K562 (cell line): ENCODE measurements around the gene JAKMIP1. TPM values are rescaled to one million over a fixed set of nuclear protein-coding genes. Genes with fewer than 3 reads are reported as not detected.

ENCODE experiments used
- ATAC-seq: fragments of 200-7000 bp; cut with Tn5 transposase; 3 replicates; pipeline ENCODE4 v1.9.1; 2020; ENCODE audit warnings: moderate library complexity
- BruUV-seq: library from RNA; stranded (reverse); fragments of 400-500 nt; replicated peaks from 2 replicates; lab custom pipeline; 2021; lab: Mats Ljungman, UMichigan
- CTCF ChIA-PET: fragments of 300-600 bp; formaldehyde crosslinking; extraction: SDS; loops from one replicate; lab custom pipeline; 2021; ENCODE audit warnings: low intra/inter-chr PET ratio; lab: Yijun Ruan, JAX
- POLR2A ChIA-PET: fragments of 300-600, 350-650 bp; sonication (Branson Sonifier 250); formaldehyde crosslinking; extraction: SDS; loops from one replicate; lab custom pipeline; 2021; ENCODE audit warnings: antibody characterized with exemption, inconsistent platforms; lab: Yijun Ruan, JAX
- DNase-seq, 4 experiments: peaks; one replicate each; pipeline versions ENCODE4 v3.0.0 to v3.0.0-alpha.2; 2011 to 2018; ENCODE audit warnings: low spot score in 3 of 4, mixed read lengths in 3 of 4; ENCODE audit errors: extremely low read depth in 1 of 4
- FAIRE-seq: peaks from 2 replicates; lab custom pipeline; 2011; peaks lifted over from hg19 to GRCh38; lab: Jason Lieb, UNC
- H2AFZ ChIP-seq: 2 replicates; pipeline ENCODE4 v1.6.0; 2011; ENCODE audit warnings: low read depth, low read length, control low read depth, inconsistent platforms
- H3K27ac ChIP-seq: fragments of 200-600 bp; 3 replicates; pipeline ENCODE4 v1.8.0; 2011; ENCODE audit warnings: low read depth, mild to moderate bottlenecking, control low read depth, inconsistent platforms, low read length, moderate library complexity, mixed read lengths; ENCODE audit errors: extremely low read depth
- H3K27me3 ChIP-seq, 2 experiments: fragments of 300-600 bp in 1 of 2; 2 replicates in 1 of 2; 3 replicates in 1 of 2; pipeline versions ENCODE4 v1.6.0 to v1.8.0; 2011; ENCODE audit warnings: inconsistent platforms in 2 of 2, low read length in 2 of 2, mild to moderate bottlenecking in 1 of 2, mixed read lengths in 1 of 2, moderate library complexity in 1 of 2; ENCODE audit not compliant: control insufficient read depth in 2 of 2, insufficient read depth in 2 of 2
- H3K36me3 ChIP-seq: fragments of 300-600 bp; 3 replicates; pipeline ENCODE4 v1.8.0; 2011; ENCODE audit warnings: mild to moderate bottlenecking, low read length, inconsistent platforms; ENCODE audit not compliant: control insufficient read depth, insufficient read depth
- H3K4me1 ChIP-seq, 2 experiments: fragments of 200-600 bp in 1 of 2; replicated peaks in 1 of 2; 2 replicates in 1 of 2; 3 replicates in 1 of 2; pipeline versions ENCODE4 v1.5.1 to v1.8.0; 2011; ENCODE audit warnings: inconsistent platforms in 2 of 2, low read length in 2 of 2, mild to moderate bottlenecking in 1 of 2, mixed read lengths in 1 of 2, moderate library complexity in 1 of 2; ENCODE audit not compliant: control insufficient read depth in 2 of 2, insufficient read depth in 2 of 2
- H3K4me2 ChIP-seq: 2 replicates; pipeline ENCODE4 v1.6.1; 2011; ENCODE audit warnings: low read length, control low read depth, inconsistent platforms, mixed read lengths; ENCODE audit not compliant: insufficient read depth
- H3K4me3 ChIP-seq: fragments of 200-600 bp; sonication (generic), shearing (Covaris generic); 2 replicates; pipeline ENCODE4 v1.5.1; 2016; ENCODE audit warnings: control low read depth, inconsistent platforms
- H3K79me2 ChIP-seq: fragments of 200-600 bp; 3 replicates; pipeline ENCODE4 v1.8.0; 2011; ENCODE audit warnings: low read length, inconsistent platforms; ENCODE audit not compliant: control insufficient read depth, insufficient read depth
- H3K9ac ChIP-seq, 2 experiments: 2 replicates each; pipeline versions ENCODE4 v1.6.0 to v1.6.1; 2011; ENCODE audit warnings: low read depth in 2 of 2, low read length in 2 of 2, control low read depth in 1 of 2, inconsistent platforms in 1 of 2, mild to moderate bottlenecking in 1 of 2, mixed read lengths in 1 of 2; ENCODE audit not compliant: insufficient read depth in 1 of 2
- H3K9me1 ChIP-seq: one replicate; pipeline ENCODE4 v1.6.0; 2011; ENCODE audit warnings: inconsistent platforms, mild to moderate bottlenecking, low read length, moderate library complexity; ENCODE audit not compliant: control insufficient read depth, insufficient read depth
- H3K9me3 ChIP-seq: replicated peaks from 2 replicates; pipeline ENCODE4 v1.5.1; 2011; ENCODE audit warnings: low read depth, low read length, inconsistent platforms; ENCODE audit not compliant: control insufficient read depth, insufficient read depth
- H4K20me1 ChIP-seq: replicated peaks from 2 replicates; pipeline ENCODE4 v1.6.1; 2011; ENCODE audit warnings: low read length, inconsistent platforms, mixed read lengths; ENCODE audit not compliant: control insufficient read depth, insufficient read depth
- AFF1 ChIP-seq, 2 experiments: fragments of 450-650 bp; IDR thresholded peaks; 2 replicates each; pipeline ENCODE4 v1.6.1; 2018; ENCODE audit warnings: mild to moderate bottlenecking in 2 of 2, low read depth in 1 of 2; ENCODE audit not compliant: partially characterized antibody in 2 of 2
- CHD1 ChIP-seq: fragments of 200-600 bp; sonication (generic); IDR thresholded peaks from one replicate; pipeline ENCODE4 v1.6.1; 2012; ENCODE audit warnings: mild to moderate bottlenecking, moderate library complexity, low read length, inconsistent platforms
- GATA2 ChIP-seq: sonication (generic); formaldehyde crosslinking; IDR thresholded peaks from 2 replicates; pipeline ENCODE4 v1.4.0; 2020; ENCODE audit warnings: mild to moderate bottlenecking, missing genetic modification reagents
- GATAD2B ChIP-seq: fragments of 450-650 bp; IDR thresholded peaks from 2 replicates; pipeline ENCODE4 v1.6.1; 2017; ENCODE audit warnings: mild to moderate bottlenecking, borderline replicate concordance
- HDAC1 ChIP-seq, 2 experiments: fragments of 450-650 bp; IDR thresholded peaks; 2 replicates each; pipeline ENCODE4 v1.6.1; 2016 to 2017; ENCODE audit warnings: inconsistent platforms in 1 of 2, mild to moderate bottlenecking in 1 of 2, moderate library complexity in 1 of 2
- KDM5B ChIP-seq: fragments of 200-600 bp; sonication (generic); IDR thresholded peaks from 2 replicates; pipeline ENCODE4 v1.6.1; 2012; ENCODE audit warnings: low read depth, mild to moderate bottlenecking, moderate library complexity, low read length, control low read depth, inconsistent platforms; ENCODE audit not compliant: insufficient replicate concordance
- NFATC3 ChIP-seq: fragments of 450-650 bp; IDR thresholded peaks from 2 replicates; pipeline ENCODE4 v1.6.1; 2017; ENCODE audit warnings: mild to moderate bottlenecking
- SREBF1 ChIP-seq: fragments of 150-350 bp; IDR thresholded peaks from 2 replicates; pipeline ENCODE4 v1.6.1; 2014; ENCODE audit warnings: antibody characterized with exemption, low read depth, low read length, borderline replicate concordance
- TBL1XR1 ChIP-seq, 2 experiments: IDR thresholded peaks; 2 replicates each; pipeline ENCODE4 v1.6.1; 2012; ENCODE audit warnings: improper control_type of control experiment in 2 of 2, low read length in 2 of 2, mild to moderate bottlenecking in 1 of 2
- ZNF134 ChIP-seq: fragments of 250-450 bp; sonication (Bioruptor Pico); conservative IDR thresholded peaks from 2 replicates; pipeline ENCODE4 v1.4.0; 2020
- WGBS: fragments of 100-300 bp; shearing (Covaris generic); methylation state at CpG from one replicate; pipeline ENCODE4 v1.1.6; 2016; ENCODE audit warnings: low coverage, mixed read lengths; ENCODE audit not compliant: insufficient coverage; ENCODE audit errors: missing lambda C conversion rate; 5-methylcytosine and 5-hydroxymethylcytosine counted together
- in situ Hi-C: fragments of 300-500 bp; cut with MboI; formaldehyde crosslinking; loops from 4 replicates; pipeline ENCODE4 v1.15.0; 2018; ENCODE audit warnings: inconsistent platforms, mixed read lengths
- intact Hi-C: fragments of 100-400 bp; cut with micrococcal nuclease; formaldehyde crosslinking; loops from 2 replicates; pipeline ENCODE4 v1.14.2; 2022
- polyA plus RNA-seq, 8 experiments: library from polyadenylated mRNA; depleted of rRNA in 4 of 8; stranded (reverse) in 5 of 8; unstranded in 3 of 8; fragments of >200 nt; fragmentation: Nextera tagmentation in 2 of 8; fragmentation: Illumina TruSeq in 1 of 8; extraction: Ambion mirVana in 2 of 8; extraction: Trizol in 1 of 8; gene quantifications; 2 replicates each; pipeline versions ENCODE4 v1.2.1 to v1.2.3, GENCODE V29; 2011 to 2014; ENCODE audit warnings: inconsistent platforms in 1 of 8, missing spikeins in 1 of 8
- total RNA-seq, 7 experiments: library from RNA; depleted of rRNA in 6 of 7; stranded (reverse); fragments of >200 nt in 6 of 7; fragmentation: Illumina TruSeq in 2 of 7; extraction: Trizol in 2 of 7; gene quantifications; 2 replicates each; pipeline versions ENCODE4 v1.2.1 to v1.2.3, GENCODE V29; 2011 to 2021; ENCODE audit warnings: low replicate concordance in 1 of 7

JAKMIP1 gene
- total and polyA plus RNA-seq, 9 of the 15 experiments (the other 6 are each of a cell fraction or from before 2014, with no cell fraction given): not detected

- no peak overlapping the region for H2AFZ ChIP-seq
- WGBS: 0% methylated on average over 10 of the region's 10 CpGs
Observed at GRCh38 chr4:6065934-6066590, 134.3 kb downstream of the JAKMIP1 start.

More at GRCh38 chr4:6065934-6066590, 134.3 kb downstream of the JAKMIP1 start:
- Histone ChIP-seq H3K9me1 (no peaks in the 10 kb centered on the region), H3K79me2 (no peaks in the 10 kb centered on the region), H3K4me3 (no peak overlapping the region), H4K20me1 (no peaks in the 10 kb centered on the region), H3K9me3 (no peaks in the 10 kb centered on the region), H3K9ac (no peak overlapping the region), H3K4me2 (no peak overlapping the region), H3K4me1 (no peaks in the 10 kb centered on the region)
- in situ Hi-C loops: no loop called here
- no peak for DNase-seq
- ATAC-seq: no peak
- POLR2A ChIA-PET: interaction anchor here (1.2 kb wide), 1 partner anchor 17 kb away, joined by 3 read pairs; no protein-coding TSS in a partner anchor
- TF ChIP-seq NFATC3: no peak
- no peak for TF ChIP-seq AFF1 (IDR thresholded peaks at IDR 0.05; ENCODE audit: low read depth in 1 of 2, partially characterized antibody in 2 of 2)
- no peak for TF ChIP-seq SREBF1
- no peak for TF ChIP-seq GATAD2B
- no peak for TF ChIP-seq HDAC1 (IDR thresholded peaks at IDR 0.05)
- TF ChIP-seq GATA2: no peak
- no peak for TF ChIP-seq KDM5B
- no peak for TF ChIP-seq TBL1XR1 (IDR thresholded peaks at IDR 0.05; ENCODE audit: low read length in 2 of 2)
- no peak for TF ChIP-seq ZNF134 (CRISPR knock-in tag)
- TF ChIP-seq CHD1: no peak
- TF ChIP-seq, all 486 proteins: peak for 0
- no peak for FAIRE-seq
- Histone ChIP-seq H3K36me3 (no peaks in the 10 kb centered on the region), H3K27ac (no peak overlapping the region), H3K27me3 (peaks cover 0 to 25% of the 10 kb centered on the region in 2 experiments; a peak in 2 of 5 replicates)
- intact Hi-C loops: no loop called here
- CTCF ChIA-PET: no interaction called here
- BruUV-seq: no TSS peak
